HFF-Myc (cell line): Measurements from ENCODE around the gene MIA2.
"Not testable (repeated sequence)": the region's sequence is repeated elsewhere in the genome, so short reads cannot be mapped to it uniquely, and the experiment has no call there.

Source experiments
- DNase-seq: peaks from one replicate; pipeline ENCODE4 v3.0.0-alpha.2; 2011; ENCODE audit warnings: low read depth; ENCODE audit errors: extremely low read depth
- H3K4me3 ChIP-seq: replicated peaks from 2 replicates; pipeline ENCODE4 v1.5.1; 2011; ENCODE audit warnings: low read depth, mild to moderate bottlenecking, control low read depth, low read length
- CTCF ChIP-seq: IDR thresholded peaks from 2 replicates; pipeline ENCODE4 v1.5.1; 2012; ENCODE audit warnings: mild to moderate bottlenecking, low read depth, low read length, control low read depth; ENCODE audit errors: missing control alignments

Gene MIA2, protein sequence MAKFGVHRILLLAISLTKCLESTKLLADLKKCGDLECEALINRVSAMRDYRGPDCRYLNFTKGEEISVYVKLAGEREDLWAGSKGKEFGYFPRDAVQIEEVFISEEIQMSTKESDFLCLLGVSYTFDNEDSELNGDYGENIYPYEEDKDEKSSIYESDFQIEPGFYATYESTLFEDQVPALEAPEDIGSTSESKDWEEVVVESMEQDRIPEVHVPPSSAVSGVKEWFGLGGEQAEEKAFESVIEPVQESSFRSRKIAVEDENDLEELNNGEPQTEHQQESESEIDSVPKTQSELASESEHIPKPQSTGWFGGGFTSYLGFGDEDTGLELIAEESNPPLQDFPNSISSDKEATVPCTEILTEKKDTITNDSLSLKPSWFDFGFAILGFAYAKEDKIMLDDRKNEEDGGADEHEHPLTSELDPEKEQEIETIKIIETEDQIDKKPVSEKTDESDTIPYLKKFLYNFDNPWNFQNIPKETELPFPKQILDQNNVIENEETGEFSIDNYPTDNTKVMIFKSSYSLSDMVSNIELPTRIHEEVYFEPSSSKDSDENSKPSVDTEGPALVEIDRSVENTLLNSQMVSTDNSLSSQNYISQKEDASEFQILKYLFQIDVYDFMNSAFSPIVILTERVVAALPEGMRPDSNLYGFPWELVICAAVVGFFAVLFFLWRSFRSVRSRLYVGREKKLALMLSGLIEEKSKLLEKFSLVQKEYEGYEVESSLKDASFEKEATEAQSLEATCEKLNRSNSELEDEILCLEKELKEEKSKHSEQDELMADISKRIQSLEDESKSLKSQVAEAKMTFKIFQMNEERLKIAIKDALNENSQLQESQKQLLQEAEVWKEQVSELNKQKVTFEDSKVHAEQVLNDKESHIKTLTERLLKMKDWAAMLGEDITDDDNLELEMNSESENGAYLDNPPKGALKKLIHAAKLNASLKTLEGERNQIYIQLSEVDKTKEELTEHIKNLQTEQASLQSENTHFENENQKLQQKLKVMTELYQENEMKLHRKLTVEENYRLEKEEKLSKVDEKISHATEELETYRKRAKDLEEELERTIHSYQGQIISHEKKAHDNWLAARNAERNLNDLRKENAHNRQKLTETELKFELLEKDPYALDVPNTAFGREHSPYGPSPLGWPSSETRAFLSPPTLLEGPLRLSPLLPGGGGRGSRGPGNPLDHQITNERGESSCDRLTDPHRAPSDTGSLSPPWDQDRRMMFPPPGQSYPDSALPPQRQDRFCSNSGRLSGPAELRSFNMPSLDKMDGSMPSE (N-terminal part only)

GRCh38 chr14:39233680-39234326, at the start of gene MIA2:
Gene MIA2 (plus strand): TSS chr14:39233915. CDS start chr14:39234115, 200 bp downstream.
- TF ChIP-seq CTCF: no peak
- H3K4me3 ChIP-seq: no peak within 1 kb of the TSS
- no peak for DNase-seq

- no peak for TF ChIP-seq CTCF
- no peak overlapping the region for H3K4me3 ChIP-seq
- no peak for DNase-seq
Observed at GRCh38 chr14:39184628-39185255, 49.0 kb upstream of the MIA2 start.

DNA sequence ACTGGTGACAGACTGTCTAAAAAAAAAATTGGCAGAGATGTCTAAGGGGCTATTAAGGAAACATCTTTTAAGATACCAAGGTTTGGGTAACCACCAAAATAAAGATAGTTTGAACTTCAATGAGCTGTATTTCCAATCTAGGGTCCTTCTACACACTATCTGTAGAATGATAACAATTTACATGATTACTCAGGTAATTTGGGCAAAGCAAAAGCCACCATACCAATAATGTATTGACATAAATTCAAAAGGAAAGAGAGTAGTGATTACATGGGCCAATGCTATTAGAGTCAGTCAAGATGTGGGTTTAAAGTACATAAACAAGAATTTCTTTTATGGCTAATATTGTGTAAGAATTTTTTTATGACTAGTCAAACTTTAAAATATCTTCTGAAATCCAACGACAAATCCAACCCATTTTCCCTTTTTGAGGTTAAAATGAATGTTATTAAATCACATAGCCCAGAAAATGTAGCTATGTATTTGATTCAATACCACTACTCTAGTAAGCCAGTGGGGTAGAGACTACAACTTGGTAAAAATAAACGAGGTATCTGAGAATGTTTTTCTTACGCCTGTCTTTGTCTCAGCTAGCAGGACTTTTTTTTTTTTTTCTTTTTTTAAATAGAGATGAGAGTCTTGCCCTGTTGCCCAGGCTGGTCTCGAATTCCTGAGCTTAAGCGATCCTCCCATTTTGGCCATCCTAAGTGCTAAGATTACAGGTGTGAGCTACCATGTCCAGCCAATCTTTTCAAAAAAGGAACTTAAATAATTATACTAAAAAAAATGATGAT, 48.3 kb upstream of the MIA2 start:
- TF ChIP-seq CTCF: no peak
- H3K4me3 ChIP-seq: no peak overlapping the region
- no peak for DNase-seq

- no peak for DNase-seq
- H3K4me3 ChIP-seq: no peak overlapping the region
- no peak for TF ChIP-seq CTCF
Observed at GRCh38 chr14:39186941-39187525, 46.7 kb upstream of the MIA2 start.

DNA sequence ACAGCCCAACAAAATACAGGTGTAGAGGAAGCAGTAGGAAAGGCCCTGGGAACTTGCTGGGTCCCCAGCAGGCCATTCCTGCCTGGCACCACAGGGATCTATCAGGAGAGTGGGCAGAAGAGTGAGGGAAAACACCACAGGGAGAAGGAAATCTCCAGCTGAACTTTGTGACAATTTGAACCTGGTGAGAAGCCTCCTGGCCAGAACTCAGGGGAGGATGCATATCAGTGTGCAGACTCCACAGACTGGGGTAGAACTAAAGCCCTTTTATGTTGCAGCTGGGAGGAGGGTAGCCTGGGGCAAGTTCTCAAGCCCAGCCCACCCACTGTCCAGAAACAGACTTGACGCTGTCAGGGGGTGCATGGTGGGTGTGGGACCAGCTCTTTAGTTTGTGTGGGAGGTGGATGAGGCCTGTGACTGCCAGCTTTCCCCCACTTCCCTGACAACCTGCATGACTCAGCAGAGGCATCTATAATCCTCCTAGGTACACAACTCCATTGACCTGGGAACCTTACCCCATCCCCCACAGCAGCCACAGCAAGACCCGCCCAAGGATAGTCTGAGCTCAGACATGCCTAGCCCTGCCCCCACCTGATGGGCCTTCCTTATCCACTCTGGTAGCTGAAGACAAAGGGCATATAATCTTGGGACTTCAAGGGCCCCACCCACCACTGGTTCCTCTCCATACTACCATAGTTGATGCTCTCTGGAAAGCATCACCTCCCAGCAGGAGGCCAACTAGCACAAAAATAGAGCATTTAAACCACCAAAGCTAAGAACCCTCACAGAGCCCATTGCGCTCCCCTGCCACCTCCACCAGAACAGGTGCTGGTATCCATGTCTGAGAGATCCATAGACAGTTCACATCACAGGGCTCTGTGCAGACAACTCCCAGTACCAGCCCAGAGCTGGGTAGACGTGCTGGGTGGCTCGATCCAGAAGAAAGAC, 29.8 kb upstream of the MIA2 start:
- DNase-seq: no peak
- TF ChIP-seq CTCF: no peak
- no peak overlapping the region for H3K4me3 ChIP-seq

GRCh38 chr14:39207430-39207829, 26.3 kb upstream of the MIA2 start:
- DNase-seq, H3K4me3 ChIP-seq: not testable (repeated sequence)
